Activated B cell treated with CpG ODN at 0.5 μM for 24 hours (primary cell): ENCODE results near the gene ZEB1. TPM values are rescaled to one million over a fixed set of nuclear protein-coding genes. Genes with fewer than 3 reads are reported as not detected.
A peak's percentile ranks its signal among the peaks of the same experiment; 100 is the strongest.
"Not testable (repeated sequence)": the region's sequence is repeated elsewhere in the genome, so short reads cannot be mapped to it uniquely, and the experiment has no call there.

Experiments used
- ATAC-seq: fragments of 200-7000 bp; cut with Tn5 transposase; one replicate; pipeline ENCODE4 v1.10.0; 2021; ENCODE audit warnings: low read depth, mild to moderate bottlenecking, moderate library complexity
- CTCF ChIA-PET: fragments of 350-600 bp; sonication (Branson Sonifier 250); formaldehyde crosslinking; loops from one replicate; lab custom pipeline; 2021; ENCODE audit warnings: antibody characterized with exemption; lab: Charles Lee
- POLR2A ChIA-PET: fragments of 350-600 bp; sonication (Branson Sonifier 250); formaldehyde crosslinking; loops from one replicate; lab custom pipeline; 2021; ENCODE audit warnings: antibody characterized with exemption; lab: Charles Lee
- DNase-seq: peaks from one replicate; pipeline ENCODE4 v3.0.0; 2022
- H3K27ac Mint-ChIP-seq: one replicate; pipeline ENCODE4 v1.8.0; 2020; ENCODE audit warnings: mixed read lengths
- H3K27me3 Mint-ChIP-seq: one replicate; pipeline ENCODE4 v1.8.0; 2021; ENCODE audit warnings: mixed read lengths
- H3K36me3 Mint-ChIP-seq: one replicate; pipeline ENCODE4 v1.8.0; 2021; ENCODE audit warnings: low read depth, mixed read lengths
- H3K4me1 Mint-ChIP-seq: one replicate; pipeline ENCODE4 v1.8.0; 2021; ENCODE audit warnings: mixed read lengths
- H3K4me3 Mint-ChIP-seq: one replicate; pipeline ENCODE4 v1.8.0; 2020; ENCODE audit warnings: mild to moderate bottlenecking, mixed read lengths
- H3K9me3 Mint-ChIP-seq: one replicate; pipeline ENCODE4 v1.8.0; 2020; ENCODE audit warnings: mixed read lengths
- CTCF ChIP-seq: fragments of 200-600 bp; IDR thresholded peaks from one replicate; pipeline ENCODE4 v1.8.0; 2022; ENCODE audit warnings: antibody characterized with exemption, mild to moderate bottlenecking
- intact Hi-C: fragments of 100-400 bp; cut with micrococcal nuclease; formaldehyde crosslinking; loops from one replicate; pipeline ENCODE4 v1.15.1; 2024
- total RNA-seq: library from RNA; stranded (reverse); gene quantifications from 2 replicates; pipeline ENCODE4 v1.2.3, GENCODE V29; 2022

The ZEB1 gene
- total RNA-seq, 1 donor from 2014 or later: 43.0 TPM

DNA sequence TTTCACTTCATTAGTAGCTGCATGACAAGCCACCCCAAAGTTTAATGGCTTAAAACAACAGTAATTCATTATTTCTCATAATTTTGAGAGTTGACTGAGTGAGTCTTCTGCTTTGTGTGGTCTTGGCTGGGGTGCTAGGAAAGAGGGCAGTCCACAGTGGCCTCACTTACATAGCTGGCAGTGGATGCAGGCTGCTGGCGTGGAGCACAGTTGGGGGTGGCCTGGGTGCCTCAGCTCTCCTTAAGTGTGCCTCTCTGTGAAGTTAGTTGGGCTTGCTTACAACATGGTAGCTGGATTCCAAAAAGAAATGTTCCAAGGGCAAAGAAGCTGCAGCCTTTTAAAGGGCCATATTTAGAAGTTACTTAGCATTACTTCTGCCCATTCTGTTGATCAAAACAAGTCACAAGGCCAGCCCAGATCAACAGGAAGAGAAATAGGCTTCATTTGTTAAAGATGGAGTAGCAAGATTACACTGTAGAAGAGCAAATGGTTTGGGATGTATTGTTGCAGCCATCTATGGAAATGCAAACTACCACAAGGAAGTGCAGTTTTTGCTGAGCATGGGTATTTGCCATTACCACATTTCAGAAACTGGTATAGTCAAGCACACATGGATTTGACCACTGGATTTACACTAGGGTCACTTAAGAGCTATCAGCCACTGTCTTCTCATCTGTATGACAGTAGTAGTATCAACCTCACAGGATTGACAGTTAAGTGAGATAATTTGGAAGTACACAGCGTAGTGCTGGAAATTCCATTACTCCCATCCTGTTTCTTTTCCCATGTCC lies 33.6 kb downstream of the ZEB1 start:
- Mint-ChIP-seq H3K9me3 (no peaks in the 10 kb centered on the region), H3K36me3 (peaks cover 2% of the 10 kb centered on the region), H3K4me1 (peaks cover 52% of the 10 kb centered on the region), H3K27me3 (no peaks in the 10 kb centered on the region), H3K4me3 (no peak overlapping the region), H3K27ac (no peak overlapping the region)
- DNase-seq: no peak
- ChIA-PET CTCF (interaction anchor here (1.1 to 1.4 kb wide), 3 partner anchors 31 to 568 kb away, joined by 3 to 9 read pairs (median 4); no protein-coding TSS in a partner anchor), POLR2A (interaction anchor here (1.9 kb wide), 1 partner anchor 34 kb away, joined by 4 read pairs; the partner anchor contains the start of gene ZEB1)
- no peak for TF ChIP-seq CTCF
- no peak for ATAC-seq
- intact Hi-C loops: loop anchor here (1.0 kb wide), 4 partner anchors 33 to 568 kb away; partner anchors contain the start of genes ZEB1 and ZNF438

GRCh38 chr10:31353574-31353973 lies 34.6 kb downstream of the ZEB1 start:
- intact Hi-C loops: loop anchor here (1.0 kb wide), 4 partner anchors 34 to 569 kb away; partner anchors contain the start of genes ZEB1 and ZNF438
- Mint-ChIP-seq H3K9me3 (no peaks in the 10 kb centered on the region), H3K4me1 (peaks cover 47% of the 10 kb centered on the region), H3K27ac (no peak overlapping the region), H3K36me3 (peaks cover 2% of the 10 kb centered on the region), H3K27me3 (no peaks in the 10 kb centered on the region), H3K4me3 (no peak overlapping the region)
- POLR2A ChIA-PET: no interaction called here
- peak; percentile 81 for ATAC-seq
- no peak for DNase-seq
- TF ChIP-seq CTCF: no peak
- CTCF ChIA-PET: interaction anchor here (1.1 to 1.5 kb wide), 4 partner anchors 32 to 569 kb away, joined by 3 to 9 read pairs (median 5); partner anchors contain the start of gene ZNF438

- Mint-ChIP-seq H3K36me3 (peaks cover 16% of the 10 kb centered on the region), H3K9me3 (no peaks in the 10 kb centered on the region), H3K4me3 (no peak overlapping the region), H3K27me3 (no peaks in the 10 kb centered on the region), H3K27ac (no peak overlapping the region), H3K4me1 (peaks cover 19% of the 10 kb centered on the region)
- ChIA-PET CTCF (no interaction called here), POLR2A (no interaction called here)
- DNase-seq (no peak), ATAC-seq (no peak)
- intact Hi-C loops: no loop called here
- no peak for TF ChIP-seq CTCF
These were observed 39.8 kb downstream of the ZEB1 start for GRCh38 chr10:31358688-31359330.

DNA sequence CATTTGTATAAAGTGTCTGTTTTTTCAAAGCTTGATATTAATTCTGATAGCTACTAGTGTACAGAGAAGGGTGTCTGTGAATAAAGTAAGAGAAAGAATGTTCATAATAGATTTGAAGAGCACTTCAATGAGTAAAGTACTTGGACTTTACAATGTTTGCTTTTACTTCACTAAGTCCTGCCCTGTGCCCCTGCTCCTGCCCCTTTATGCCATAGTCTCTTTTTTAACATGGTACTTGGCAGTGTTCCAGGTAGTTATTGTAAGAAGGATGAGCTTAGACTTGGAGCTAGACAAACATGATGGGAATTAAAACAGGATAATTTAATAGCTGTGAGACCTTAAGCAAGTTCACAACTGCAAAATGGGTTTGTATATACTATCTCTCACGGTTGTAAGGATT lies 41.0 kb downstream of the ZEB1 start:
- Mint-ChIP-seq H3K9me3 (no peaks in the 10 kb centered on the region), H3K27me3 (no peaks in the 10 kb centered on the region), H3K27ac (no peak overlapping the region), H3K4me3 (no peak overlapping the region), H3K36me3 (peaks cover 18% of the 10 kb centered on the region), H3K4me1 (peaks cover 17% of the 10 kb centered on the region)
- POLR2A ChIA-PET: no interaction called here
- DNase-seq (no peak), ATAC-seq (no peak)
- intact Hi-C loops: no loop called here
- CTCF ChIA-PET: no interaction called here
- no peak for TF ChIP-seq CTCF

DNA sequence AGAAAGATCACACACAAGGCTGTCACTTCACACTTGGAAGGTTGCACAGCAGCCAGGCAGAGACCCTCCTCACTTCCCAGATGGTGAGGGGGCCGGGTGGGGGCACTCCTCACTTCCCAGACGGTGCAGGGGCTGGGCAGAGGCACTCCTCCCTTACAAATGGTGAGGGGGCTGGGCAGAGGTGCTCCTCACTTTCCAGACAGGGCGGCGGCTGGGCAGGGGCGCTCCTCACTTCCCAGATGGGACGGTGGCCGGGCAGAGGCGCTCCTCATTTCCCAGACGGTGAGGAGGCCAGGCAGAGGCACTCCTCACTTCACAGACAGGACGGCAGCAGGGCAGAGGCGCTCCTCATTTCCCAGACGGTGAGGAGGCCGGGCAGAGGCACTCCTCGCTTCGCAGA lies 42.5 kb downstream of the ZEB1 start:
- H3K27ac Mint-ChIP-seq, POLR2A ChIA-PET, intact Hi-C loops, H3K9me3 Mint-ChIP-seq, CTCF ChIA-PET, ATAC-seq, DNase-seq, H3K4me3 Mint-ChIP-seq, H3K27me3 Mint-ChIP-seq: not testable (repeated sequence)
- Mint-ChIP-seq H3K4me1 (peaks cover 17% of the 10 kb centered on the region), H3K36me3 (peaks cover 18% of the 10 kb centered on the region)
